AG09319 (cell line): Measurements from ENCODE around the gene NRGN.

Experiments used
- DNase-seq: peaks from one replicate; pipeline ENCODE4 v3.0.0-alpha.2; 2010; ENCODE audit warnings: low read depth; ENCODE audit errors: extremely low read depth
- TF ChIP-seq, protein P1 (sequence below): IDR thresholded peaks from 2 replicates; pipeline ENCODE4 v1.5.1; 2011; ENCODE audit warnings: low read depth, mild to moderate bottlenecking, inconsistent platforms, low read length, moderate library complexity

NRGN gene

DNA sequence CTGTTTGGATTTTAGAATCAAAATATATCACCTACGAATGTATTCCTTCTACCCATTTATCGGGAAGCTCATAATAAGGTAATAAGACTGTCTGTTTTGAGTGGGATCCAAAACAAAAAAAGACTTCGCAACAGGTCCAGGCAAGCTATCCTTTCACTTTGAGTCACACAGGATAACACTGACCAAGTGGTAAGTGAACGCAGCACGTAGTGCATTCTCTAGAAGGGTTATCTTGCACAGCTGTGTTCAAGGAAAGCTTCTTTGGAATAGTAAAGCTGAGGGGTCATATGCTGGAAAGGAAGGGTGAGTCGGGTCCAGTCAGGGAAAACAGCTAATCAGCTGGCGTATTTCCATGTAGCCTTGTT is 22.3 kb upstream of the NRGN start:
- no peak for DNase-seq

DNA sequence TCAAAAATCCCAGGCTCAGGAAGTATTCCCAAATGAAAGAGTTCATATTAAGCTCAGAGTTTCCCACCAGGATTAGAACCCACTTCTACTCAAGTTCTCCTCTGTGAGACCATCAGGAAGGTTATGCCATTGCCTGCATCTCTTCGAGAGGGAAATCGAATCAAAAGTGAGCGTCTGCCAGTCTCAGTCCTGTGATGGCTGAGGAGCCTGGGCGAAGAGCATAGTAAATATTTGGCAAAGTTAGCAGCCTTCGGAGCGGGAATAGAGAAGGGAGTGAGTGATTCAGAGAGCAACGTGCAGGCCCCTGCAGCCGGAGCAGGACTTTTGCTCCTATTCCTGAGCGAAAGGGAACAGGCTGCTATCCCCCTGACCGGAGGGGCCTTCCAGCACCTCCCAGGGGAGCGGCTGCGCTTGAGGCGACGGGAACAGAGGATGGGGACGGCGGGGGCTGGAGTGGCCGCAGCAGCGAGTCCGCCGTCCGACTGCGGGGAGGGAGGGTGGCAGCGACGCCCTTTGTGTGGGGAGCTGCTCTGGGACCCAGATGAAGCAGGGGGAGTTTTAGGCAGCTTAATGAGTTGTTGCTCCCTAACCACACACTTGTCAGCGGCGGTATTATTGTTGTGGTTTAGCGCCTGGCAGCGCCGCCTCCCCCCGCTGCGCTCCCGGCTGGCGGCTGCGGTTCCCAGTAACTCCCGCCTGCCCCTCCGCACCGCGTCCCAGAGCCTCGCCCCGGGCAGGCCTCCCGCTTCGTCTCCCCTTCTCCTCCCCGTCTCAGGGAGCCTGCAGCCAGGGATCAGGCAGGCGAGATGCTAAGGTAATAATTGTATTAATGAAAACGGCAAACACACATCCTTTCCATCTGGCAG is 21.7 kb upstream of the NRGN start:
- TF ChIP-seq, protein P1, sequence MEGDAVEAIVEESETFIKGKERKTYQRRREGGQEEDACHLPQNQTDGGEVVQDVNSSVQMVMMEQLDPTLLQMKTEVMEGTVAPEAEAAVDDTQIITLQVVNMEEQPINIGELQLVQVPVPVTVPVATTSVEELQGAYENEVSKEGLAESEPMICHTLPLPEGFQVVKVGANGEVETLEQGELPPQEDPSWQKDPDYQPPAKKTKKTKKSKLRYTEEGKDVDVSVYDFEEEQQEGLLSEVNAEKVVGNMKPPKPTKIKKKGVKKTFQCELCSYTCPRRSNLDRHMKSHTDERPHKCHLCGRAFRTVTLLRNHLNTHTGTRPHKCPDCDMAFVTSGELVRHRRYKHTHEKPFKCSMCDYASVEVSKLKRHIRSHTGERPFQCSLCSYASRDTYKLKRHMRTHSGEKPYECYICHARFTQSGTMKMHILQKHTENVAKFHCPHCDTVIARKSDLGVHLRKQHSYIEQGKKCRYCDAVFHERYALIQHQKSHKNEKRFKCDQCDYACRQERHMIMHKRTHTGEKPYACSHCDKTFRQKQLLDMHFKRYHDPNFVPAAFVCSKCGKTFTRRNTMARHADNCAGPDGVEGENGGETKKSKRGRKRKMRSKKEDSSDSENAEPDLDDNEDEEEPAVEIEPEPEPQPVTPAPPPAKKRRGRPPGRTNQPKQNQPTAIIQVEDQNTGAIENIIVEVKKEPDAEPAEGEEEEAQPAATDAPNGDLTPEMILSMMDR, result no peak
- DNase-seq, result no peak

More for the DNA sequence above, 22.3 kb upstream of the NRGN start:
- TF ChIP-seq, protein P1, result no peak

DNA sequence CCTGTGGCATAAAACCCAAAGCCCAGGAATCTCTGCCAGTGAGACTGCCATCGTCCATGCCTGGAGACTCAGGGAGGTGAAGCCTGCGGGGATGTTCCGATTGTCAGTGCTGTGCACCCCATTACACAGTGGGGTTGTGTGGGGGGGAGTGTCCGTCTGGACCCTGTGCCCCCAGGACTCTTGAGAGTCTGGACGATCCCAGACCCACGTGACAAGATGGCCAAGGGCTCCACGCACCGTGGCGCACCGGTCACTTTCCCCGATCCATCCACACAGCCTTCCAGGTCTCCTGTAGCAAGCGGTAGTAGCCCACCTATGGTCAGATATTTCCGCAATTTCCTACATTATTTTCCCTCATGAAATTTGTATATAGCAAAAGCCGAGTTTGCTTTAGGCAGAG is 20.9 kb upstream of the NRGN start:
- TF ChIP-seq, protein P1, result no peak
- no peak for DNase-seq

DNA sequence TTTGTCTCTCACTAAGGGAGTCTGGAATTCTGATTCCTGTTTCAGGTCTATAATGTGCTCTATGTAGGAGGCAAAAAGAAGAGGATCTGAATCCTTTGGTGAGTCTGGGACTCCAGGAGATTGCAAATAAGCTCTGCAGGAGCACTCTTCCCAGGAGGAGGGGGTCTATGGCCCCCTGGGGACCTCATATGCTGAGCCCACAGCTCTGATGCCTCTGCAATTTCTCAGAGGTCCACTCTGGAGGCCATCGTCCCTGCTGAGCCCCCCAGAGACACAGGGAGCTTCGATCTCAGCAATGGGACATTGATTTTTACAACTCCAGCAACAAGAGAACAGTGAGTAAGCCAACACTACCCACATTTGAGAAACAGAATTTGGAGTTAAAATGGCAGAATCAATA is 20.2 kb upstream of the NRGN start:
- TF ChIP-seq, protein P1, result no peak
- no peak for DNase-seq

DNA sequence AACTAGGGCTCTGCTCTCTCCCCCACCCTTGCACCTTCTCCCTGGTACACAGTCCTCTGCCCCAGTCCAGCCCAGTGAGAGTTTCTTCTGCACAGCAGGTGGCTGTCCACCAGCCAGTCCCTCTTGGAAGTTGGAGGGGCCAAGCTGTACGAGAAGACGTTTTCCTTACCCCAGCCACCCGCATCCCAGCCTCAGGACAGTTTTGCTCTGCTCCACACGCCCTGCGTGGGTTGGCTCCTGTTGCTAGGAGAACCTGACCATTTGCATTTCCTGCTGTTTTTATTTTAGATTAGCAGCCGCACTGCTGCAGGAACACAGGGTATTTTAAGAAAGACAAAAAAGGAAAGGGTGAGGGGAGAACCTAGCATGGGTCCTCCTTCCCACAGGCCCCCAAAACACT is 17.6 kb upstream of the NRGN start:
- DNase-seq, result no peak
- TF ChIP-seq, protein P1, result no peak

DNA sequence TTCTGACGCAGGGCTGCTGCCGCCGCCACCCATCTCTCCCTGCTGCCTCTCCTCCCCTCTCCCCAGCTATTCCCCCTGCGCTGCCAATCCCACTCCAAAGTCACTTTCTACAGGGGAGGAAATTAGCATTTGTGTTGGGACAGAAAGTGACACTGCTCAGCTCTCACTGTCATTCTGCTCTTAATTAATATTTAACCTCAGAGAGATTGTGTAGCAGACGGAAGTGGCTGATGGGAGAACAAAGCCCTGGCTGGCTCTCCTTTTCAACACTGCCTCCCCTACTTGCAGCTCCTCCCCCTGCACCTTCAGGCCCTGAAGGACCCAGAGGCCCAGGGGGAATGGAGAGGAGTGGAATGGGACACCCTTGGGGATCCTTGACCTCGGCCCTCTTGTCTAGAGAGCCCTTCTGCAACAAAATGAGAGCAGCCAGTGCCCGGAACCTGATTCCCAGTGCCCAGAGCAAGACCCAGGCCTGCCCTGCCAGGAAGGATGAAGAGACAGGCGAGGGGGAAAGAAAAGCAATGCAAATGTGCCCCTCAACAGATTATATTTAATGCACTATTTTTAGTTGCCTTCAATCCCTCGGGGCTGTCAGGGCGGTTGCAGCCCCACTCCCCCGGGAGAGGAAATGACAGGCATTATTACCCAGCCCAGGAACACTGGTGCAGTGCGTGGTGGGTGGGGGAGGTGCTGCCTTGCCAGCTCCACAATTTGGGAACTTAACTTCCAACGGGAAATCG is 14.6 kb upstream of the NRGN start:
- no peak for DNase-seq

More for the DNA sequence above, 14.6 kb upstream of the NRGN start:
- TF ChIP-seq, protein P1, result no peak
